ENCODE results near the gene MPV17L2.
"Not testable (repeated sequence)": the region's sequence is repeated elsewhere in the genome, so short reads cannot be mapped to it uniquely, and the experiment has no call there.

The MPV17L2 gene

GRCh38 chr19:18193388-18194180 lies 566 bp downstream of the MPV17L2 start:
- DNase-seq = no peak

- no peak for DNase-seq
Measured at GRCh38 chr19:18194181-18194530, 1.1 kb downstream of the MPV17L2 start.

- DNase-seq = no peak
Measured at GRCh38 chr19:18194554-18195238, 1.7 kb downstream of the MPV17L2 start.

- no peak for DNase-seq
Measured at GRCh38 chr19:18196511-18196845, 3.5 kb downstream of the MPV17L2 start.

GRCh38 chr19:18197306-18197705 lies 4.3 kb downstream of the MPV17L2 start:
- DNase-seq = no peak

- DNase-seq = no peak
Measured at GRCh38 chr19:18197941-18198340, 4.9 kb downstream of the MPV17L2 start.

- DNase-seq = no peak
Measured at GRCh38 chr19:18198374-18198773, 5.4 kb downstream of the MPV17L2 start.

GRCh38 chr19:18202397-18202777 lies 9.4 kb downstream of the MPV17L2 start:
- DNase-seq = no peak

- peak; percentile 20 for DNase-seq
Measured at GRCh38 chr19:18202778-18203407, 9.9 kb downstream of the MPV17L2 start.

GRCh38 chr19:18203408-18203862 lies 10.4 kb downstream of the MPV17L2 start:
- DNase-seq = no peak

- DNase-seq = peak; percentile 100
Measured at GRCh38 chr19:18203863-18204393, 10.9 kb downstream of the MPV17L2 start, which contains the start of gene RAB3A. TSS of gene RAB3A (minus strand) at chr19:18204042. CDS start at chr19:18202740, 1,302 bp downstream.

GRCh38 chr19:18204394-18205199 lies 11.6 kb downstream of the MPV17L2 start:
- peak; percentile 66 for DNase-seq

- no peak for DNase-seq
Measured at GRCh38 chr19:18205200-18205892, 12.3 kb downstream of the MPV17L2 start.

- no peak for DNase-seq
Measured at GRCh38 chr19:18206018-18206417, 13.0 kb downstream of the MPV17L2 start.

- DNase-seq = no peak
Measured at GRCh38 chr19:18208098-18208951, 15.3 kb downstream of the MPV17L2 start.

GRCh38 chr19:18209912-18210311 lies 16.9 kb downstream of the MPV17L2 start:
- DNase-seq = not testable (repeated sequence)

- no peak for DNase-seq
Measured at GRCh38 chr19:18211683-18212082, 18.7 kb downstream of the MPV17L2 start.

GRCh38 chr19:18214779-18215433 lies 21.9 kb downstream of the MPV17L2 start:
- DNase-seq = no peak

- no peak for DNase-seq
Measured at GRCh38 chr19:18216789-18217188, 23.8 kb downstream of the MPV17L2 start.

- no peak for DNase-seq
Measured at GRCh38 chr19:18218159-18218558, 25.1 kb downstream of the MPV17L2 start.

GRCh38 chr19:18218600-18218999 lies 25.6 kb downstream of the MPV17L2 start:
- no peak for DNase-seq
